Measurements from ENCODE around the gene NUP160. TPM values are rescaled to one million over a fixed set of nuclear protein-coding genes. Genes with fewer than 3 reads are reported as not detected.
"Not testable (repeated sequence)": the region's sequence is repeated elsewhere in the genome, so short reads cannot be mapped to it uniquely, and the experiment has no call there.

NUP160 gene
- total RNA-seq, 1 experiment from 2014 or later: 89.9 TPM

DNA sequence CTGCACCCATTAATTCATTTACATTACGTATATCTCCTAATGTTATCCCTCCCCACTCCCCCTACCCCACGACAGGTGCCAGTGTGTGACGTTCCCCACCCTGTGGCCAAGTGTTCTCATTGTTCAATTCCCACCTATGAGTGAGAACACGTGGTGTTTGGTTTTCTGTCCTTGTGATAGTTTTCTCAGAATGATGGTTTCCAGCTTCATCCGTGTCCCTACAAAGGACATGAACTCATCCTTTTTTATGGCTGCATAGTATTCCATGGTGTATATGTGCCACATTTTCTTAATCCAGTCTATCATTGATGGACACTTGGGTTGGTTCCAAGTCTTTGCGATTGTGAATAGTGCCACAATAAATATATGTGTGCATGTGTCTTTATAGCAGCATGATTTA is 25.5 kb downstream of the NUP160 start:
- H3K4me3 Mint-ChIP-seq; POLR2A ChIA-PET; ATAC-seq; H3K4me1 Mint-ChIP-seq; H3K27me3 Mint-ChIP-seq (ENCODE audit: low read depth); CTCF ChIA-PET; H3K27ac Mint-ChIP-seq; DNase-seq (ENCODE audit: low spot score); H3K9me3 Mint-ChIP-seq: not testable (repeated sequence)
- H3K36me3 Mint-ChIP-seq: peaks cover 60% of the 10 kb centered on the region

DNA sequence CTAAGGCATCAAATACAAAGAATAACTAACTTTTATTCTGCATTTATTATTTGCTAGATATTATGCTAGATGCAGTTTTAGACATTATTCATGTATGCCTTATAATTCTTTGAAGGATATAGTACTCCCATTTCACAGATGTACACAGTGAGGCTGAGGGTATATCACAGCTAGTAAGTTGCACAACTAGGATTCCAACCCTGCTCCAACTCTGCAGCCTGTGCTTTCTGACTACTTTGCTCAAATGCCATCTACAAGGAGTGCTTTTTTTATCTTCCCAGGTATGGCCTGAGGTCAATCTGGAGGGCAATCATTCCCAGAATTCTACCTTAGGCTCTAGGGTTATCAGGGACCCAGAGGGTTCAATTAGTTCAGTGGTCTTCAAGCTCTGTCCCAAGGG is 28.4 kb downstream of the NUP160 start:
- no peak for DNase-seq (ENCODE audit: low spot score)
- Mint-ChIP-seq H3K4me3 (no peak overlapping the region), H3K4me1 (no peaks in the 10 kb centered on the region), H3K27me3 (ENCODE audit: low read depth) (no peaks in the 10 kb centered on the region), H3K9me3 (peaks cover 7% of the 10 kb centered on the region), H3K36me3 (peaks cover 57% of the 10 kb centered on the region), H3K27ac (no peak overlapping the region)
- ChIA-PET POLR2A (no interaction called here), CTCF (no interaction called here)
- TF ChIP-seq ZNF423 (CRISPR knock-in tag; IDR thresholded peaks at IDR 0.05): no peak
- TF ChIP-seq TCF7 (CRISPR knock-in tag; IDR thresholded peaks at IDR 0.05; ENCODE audit: low read depth): no peak
- TF ChIP-seq RELA (CRISPR knock-in tag; IDR thresholded peaks at IDR 0.05; ENCODE audit: borderline replicate concordance): no peak
- no peak for TF ChIP-seq HMGA2 (CRISPR knock-in tag; IDR thresholded peaks at IDR 0.05)
- no peak for TF ChIP-seq GRHL2 (CRISPR knock-in tag; IDR thresholded peaks at IDR 0.05; ENCODE audit: insufficient replicate concordance, severe bottlenecking)
- TF ChIP-seq, protein P1, sequence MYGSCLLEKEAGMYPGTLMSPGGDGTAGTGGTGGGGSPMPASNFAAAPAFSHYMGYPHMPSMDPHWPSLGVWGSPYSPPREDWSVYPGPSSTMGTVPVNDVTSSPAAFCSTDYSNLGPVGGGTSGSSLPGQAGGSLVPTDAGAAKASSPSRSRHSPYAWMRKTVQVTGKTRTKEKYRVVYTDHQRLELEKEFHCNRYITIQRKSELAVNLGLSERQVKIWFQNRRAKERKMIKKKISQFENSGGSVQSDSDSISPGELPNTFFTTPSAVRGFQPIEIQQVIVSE (CRISPR knock-in tag; IDR thresholded peaks at IDR 0.05; ENCODE audit: borderline replicate concordance): no peak
- no peak for TF ChIP-seq PRRX2 (CRISPR knock-in tag; IDR thresholded peaks at IDR 0.05)
- TF ChIP-seq SMAD4 (CRISPR knock-in tag; IDR thresholded peaks at IDR 0.05): no peak
- TF ChIP-seq TEAD4 (CRISPR knock-in tag; IDR thresholded peaks at IDR 0.05): no peak
- TF ChIP-seq, protein P2, sequence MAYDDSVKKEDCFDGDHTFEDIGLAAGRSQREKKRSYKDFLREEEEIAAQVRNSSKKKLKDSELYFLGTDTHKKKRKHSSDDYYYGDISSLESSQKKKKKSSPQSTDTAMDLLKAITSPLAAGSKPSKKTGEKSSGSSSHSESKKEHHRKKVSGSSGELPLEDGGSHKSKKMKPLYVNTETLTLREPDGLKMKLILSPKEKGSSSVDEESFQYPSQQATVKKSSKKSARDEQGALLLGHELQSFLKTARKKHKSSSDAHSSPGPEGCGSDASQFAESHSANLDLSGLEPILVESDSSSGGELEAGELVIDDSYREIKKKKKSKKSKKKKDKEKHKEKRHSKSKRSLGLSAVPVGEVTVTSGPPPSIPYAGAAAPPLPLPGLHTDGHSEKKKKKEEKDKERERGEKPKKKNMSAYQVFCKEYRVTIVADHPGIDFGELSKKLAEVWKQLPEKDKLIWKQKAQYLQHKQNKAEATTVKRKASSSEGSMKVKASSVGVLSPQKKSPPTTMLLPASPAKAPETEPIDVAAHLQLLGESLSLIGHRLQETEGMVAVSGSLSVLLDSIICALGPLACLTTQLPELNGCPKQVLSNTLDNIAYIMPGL (CRISPR knock-in tag; IDR thresholded peaks at IDR 0.05): no peak
- ATAC-seq: no peak

DNA sequence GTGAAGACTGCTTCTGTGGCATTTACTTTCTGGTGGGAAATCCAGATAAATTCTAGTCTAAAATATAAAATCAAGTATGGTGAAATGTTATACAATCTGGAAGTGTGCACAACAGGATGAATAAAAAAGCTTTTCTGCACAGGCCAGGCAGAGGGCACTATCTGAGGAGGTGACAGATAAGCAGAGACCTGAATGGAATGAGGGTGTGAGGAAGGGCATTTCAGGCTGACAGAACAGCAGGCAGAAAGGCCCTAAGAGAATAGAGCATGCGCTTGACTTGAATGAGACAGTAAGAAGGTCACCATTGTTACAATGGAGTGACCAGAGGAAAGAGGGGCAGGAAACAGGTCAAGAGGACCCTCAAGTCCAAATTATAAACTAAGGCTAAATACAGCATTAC is 47.4 kb downstream of the NUP160 start:
- no peak overlapping the region for H3K27ac Mint-ChIP-seq
- H3K36me3 Mint-ChIP-seq: peaks cover 59% of the 10 kb centered on the region
- no peak for DNase-seq (ENCODE audit: low spot score)
- ChIA-PET CTCF (interaction anchor here (0.7 kb wide), 1 partner anchor 388 kb away, joined by 3 read pairs; no protein-coding TSS in a partner anchor), POLR2A (no interaction called here)
- H3K4me3 Mint-ChIP-seq: no peak overlapping the region
- TF ChIP-seq PRRX2 (CRISPR knock-in tag; IDR thresholded peaks at IDR 0.05): no peak
- TF ChIP-seq, protein P3, sequence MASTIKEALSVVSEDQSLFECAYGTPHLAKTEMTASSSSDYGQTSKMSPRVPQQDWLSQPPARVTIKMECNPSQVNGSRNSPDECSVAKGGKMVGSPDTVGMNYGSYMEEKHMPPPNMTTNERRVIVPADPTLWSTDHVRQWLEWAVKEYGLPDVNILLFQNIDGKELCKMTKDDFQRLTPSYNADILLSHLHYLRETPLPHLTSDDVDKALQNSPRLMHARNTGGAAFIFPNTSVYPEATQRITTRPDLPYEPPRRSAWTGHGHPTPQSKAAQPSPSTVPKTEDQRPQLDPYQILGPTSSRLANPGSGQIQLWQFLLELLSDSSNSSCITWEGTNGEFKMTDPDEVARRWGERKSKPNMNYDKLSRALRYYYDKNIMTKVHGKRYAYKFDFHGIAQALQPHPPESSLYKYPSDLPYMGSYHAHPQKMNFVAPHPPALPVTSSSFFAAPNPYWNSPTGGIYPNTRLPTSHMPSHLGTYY (CRISPR knock-in tag; IDR thresholded peaks at IDR 0.05): no peak
- TF ChIP-seq, protein P4, sequence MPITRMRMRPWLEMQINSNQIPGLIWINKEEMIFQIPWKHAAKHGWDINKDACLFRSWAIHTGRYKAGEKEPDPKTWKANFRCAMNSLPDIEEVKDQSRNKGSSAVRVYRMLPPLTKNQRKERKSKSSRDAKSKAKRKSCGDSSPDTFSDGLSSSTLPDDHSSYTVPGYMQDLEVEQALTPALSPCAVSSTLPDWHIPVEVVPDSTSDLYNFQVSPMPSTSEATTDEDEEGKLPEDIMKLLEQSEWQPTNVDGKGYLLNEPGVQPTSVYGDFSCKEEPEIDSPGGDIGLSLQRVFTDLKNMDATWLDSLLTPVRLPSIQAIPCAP (CRISPR knock-in tag; IDR thresholded peaks at IDR 0.05): no peak
- no peaks in the 10 kb centered on the region for H3K9me3 Mint-ChIP-seq
- no peaks in the 10 kb centered on the region for H3K4me1 Mint-ChIP-seq
- H3K27me3 Mint-ChIP-seq (ENCODE audit: low read depth): no peaks in the 10 kb centered on the region
- ATAC-seq: no peak

DNA sequence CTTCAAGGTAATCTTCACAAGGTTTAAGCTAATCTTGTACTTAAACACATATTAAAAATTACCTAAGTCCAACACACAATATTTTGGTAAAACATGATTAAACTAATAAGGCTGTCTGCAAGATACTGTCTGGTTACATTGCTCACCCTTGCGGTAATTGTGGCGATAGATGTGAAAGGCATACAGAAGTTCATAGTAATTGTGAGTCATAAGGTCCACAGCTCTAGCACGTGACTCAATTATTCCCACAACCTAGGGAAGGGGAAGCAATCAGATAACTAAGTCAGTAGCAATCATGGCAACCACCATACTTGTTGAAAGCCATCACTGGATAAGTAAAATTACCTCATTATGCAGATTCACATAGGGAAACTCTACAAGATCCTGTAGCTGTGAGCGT is 50.5 kb downstream of the NUP160 start:
- no peaks in the 10 kb centered on the region for H3K27me3 Mint-ChIP-seq (ENCODE audit: low read depth)
- ATAC-seq (no peak), DNase-seq (ENCODE audit: low spot score) (no peak)
- no peaks in the 10 kb centered on the region for H3K9me3 Mint-ChIP-seq
- ChIA-PET POLR2A (no interaction called here), CTCF (no interaction called here)
- H3K4me3 Mint-ChIP-seq: no peak overlapping the region
- H3K36me3 Mint-ChIP-seq: peaks cover 59% of the 10 kb centered on the region
- H3K27ac Mint-ChIP-seq: no peak overlapping the region
- H3K4me1 Mint-ChIP-seq: no peaks in the 10 kb centered on the region
- TF ChIP-seq, protein P5, sequence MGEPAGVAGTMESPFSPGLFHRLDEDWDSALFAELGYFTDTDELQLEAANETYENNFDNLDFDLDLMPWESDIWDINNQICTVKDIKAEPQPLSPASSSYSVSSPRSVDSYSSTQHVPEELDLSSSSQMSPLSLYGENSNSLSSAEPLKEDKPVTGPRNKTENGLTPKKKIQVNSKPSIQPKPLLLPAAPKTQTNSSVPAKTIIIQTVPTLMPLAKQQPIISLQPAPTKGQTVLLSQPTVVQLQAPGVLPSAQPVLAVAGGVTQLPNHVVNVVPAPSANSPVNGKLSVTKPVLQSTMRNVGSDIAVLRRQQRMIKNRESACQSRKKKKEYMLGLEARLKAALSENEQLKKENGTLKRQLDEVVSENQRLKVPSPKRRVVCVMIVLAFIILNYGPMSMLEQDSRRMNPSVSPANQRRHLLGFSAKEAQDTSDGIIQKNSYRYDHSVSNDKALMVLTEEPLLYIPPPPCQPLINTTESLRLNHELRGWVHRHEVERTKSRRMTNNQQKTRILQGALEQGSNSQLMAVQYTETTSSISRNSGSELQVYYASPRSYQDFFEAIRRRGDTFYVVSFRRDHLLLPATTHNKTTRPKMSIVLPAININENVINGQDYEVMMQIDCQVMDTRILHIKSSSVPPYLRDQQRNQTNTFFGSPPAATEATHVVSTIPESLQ (CRISPR knock-in tag; IDR thresholded peaks at IDR 0.05): no peak
- TF ChIP-seq, protein P6, sequence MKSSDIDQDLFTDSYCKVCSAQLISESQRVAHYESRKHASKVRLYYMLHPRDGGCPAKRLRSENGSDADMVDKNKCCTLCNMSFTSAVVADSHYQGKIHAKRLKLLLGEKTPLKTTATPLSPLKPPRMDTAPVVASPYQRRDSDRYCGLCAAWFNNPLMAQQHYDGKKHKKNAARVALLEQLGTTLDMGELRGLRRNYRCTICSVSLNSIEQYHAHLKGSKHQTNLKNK (CRISPR knock-in tag; IDR thresholded peaks at IDR 0.05): no peak
- TF ChIP-seq GTF2I (CRISPR knock-in tag; conservative IDR thresholded peaks at IDR 0.05): no peak
- TF ChIP-seq FOXP1 (CRISPR knock-in tag; IDR thresholded peaks at IDR 0.05; ENCODE audit: borderline replicate concordance): no peak
- TF ChIP-seq, protein P7, sequence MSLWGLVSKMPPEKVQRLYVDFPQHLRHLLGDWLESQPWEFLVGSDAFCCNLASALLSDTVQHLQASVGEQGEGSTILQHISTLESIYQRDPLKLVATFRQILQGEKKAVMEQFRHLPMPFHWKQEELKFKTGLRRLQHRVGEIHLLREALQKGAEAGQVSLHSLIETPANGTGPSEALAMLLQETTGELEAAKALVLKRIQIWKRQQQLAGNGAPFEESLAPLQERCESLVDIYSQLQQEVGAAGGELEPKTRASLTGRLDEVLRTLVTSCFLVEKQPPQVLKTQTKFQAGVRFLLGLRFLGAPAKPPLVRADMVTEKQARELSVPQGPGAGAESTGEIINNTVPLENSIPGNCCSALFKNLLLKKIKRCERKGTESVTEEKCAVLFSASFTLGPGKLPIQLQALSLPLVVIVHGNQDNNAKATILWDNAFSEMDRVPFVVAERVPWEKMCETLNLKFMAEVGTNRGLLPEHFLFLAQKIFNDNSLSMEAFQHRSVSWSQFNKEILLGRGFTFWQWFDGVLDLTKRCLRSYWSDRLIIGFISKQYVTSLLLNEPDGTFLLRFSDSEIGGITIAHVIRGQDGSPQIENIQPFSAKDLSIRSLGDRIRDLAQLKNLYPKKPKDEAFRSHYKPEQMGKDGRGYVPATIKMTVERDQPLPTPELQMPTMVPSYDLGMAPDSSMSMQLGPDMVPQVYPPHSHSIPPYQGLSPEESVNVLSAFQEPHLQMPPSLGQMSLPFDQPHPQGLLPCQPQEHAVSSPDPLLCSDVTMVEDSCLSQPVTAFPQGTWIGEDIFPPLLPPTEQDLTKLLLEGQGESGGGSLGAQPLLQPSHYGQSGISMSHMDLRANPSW (CRISPR knock-in tag; conservative IDR thresholded peaks at IDR 0.05; ENCODE audit: low read depth): no peak
- TF ChIP-seq ZNF121 (CRISPR knock-in tag; IDR thresholded peaks at IDR 0.05): no peak
- no peak for TF ChIP-seq NFYB (CRISPR knock-in tag; conservative IDR thresholded peaks at IDR 0.05; ENCODE audit: low read depth)
